ENCODE measurements around the gene SP3. TPM values are rescaled to one million over a fixed set of nuclear protein-coding genes. Genes with fewer than 3 reads are reported as not detected.

SP3 gene
- total and polyA plus RNA-seq, 9 of the 15 experiments (the other 6 are each of a cell fraction or from before 2014, with no cell fraction given), result 12.0 to 106 (median 74.9) TPM

DNA sequence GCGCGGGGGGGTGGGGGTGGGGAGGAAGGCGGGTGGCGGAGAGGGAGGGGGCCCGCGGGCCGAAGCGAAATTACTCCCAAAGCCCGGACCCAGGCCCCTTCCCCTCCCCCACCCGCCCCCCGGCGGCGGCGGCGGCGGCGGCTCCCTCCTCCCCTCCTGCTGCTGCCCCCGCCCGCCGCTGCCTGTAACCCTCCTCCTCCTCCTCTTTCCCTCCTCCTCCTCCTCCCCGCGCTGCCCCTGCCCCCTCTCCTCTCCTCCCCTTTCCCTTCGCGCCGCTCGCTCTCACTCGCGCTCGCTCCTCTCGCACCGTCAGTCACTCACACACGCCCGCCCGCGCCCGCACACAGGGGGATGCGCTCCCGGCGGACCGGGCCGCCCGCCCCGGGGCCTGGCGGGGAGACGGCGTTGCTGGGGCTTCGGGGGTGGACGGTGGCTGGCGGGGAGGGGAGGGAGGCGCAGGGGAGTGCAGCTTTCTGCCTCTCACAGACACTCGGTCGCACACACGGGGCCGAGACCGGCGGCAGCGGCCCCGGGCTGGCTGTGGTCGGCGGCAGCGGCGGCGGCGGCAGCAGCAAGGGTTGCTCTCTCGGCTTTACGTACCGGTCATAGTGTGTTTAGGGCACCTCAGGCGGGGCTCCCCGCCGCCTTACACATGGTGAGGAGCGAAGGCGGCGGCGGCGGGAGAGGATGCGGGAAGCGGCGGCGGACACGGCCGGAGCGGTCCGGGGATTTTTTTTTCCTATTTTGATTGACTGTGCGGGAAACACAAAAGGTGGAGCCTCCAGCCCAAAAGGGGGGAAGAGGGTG, 405 bp downstream of the SP3 start (continued):
- TF ChIP-seq CREM (IDR thresholded peaks at IDR 0.05; ENCODE audit: low read depth) (peak; percentile 68), TFAM (CRISPR knock-in tag; conservative IDR thresholded peaks at IDR 0.05) (no peak), TRIM24 (IDR thresholded peaks at IDR 0.05) (peak in 1 of 2 experiments; percentile 22; a peak in 1 of 4 replicates), ZNF695 (CRISPR knock-in tag; IDR thresholded peaks at IDR 0.05) (no peak), ZBED1 (IDR thresholded peaks at IDR 0.05) (0 out of 2 replicates have a peak, but pooled peaks have one; percentile 21)
- TF ChIP-seq, protein P1, sequence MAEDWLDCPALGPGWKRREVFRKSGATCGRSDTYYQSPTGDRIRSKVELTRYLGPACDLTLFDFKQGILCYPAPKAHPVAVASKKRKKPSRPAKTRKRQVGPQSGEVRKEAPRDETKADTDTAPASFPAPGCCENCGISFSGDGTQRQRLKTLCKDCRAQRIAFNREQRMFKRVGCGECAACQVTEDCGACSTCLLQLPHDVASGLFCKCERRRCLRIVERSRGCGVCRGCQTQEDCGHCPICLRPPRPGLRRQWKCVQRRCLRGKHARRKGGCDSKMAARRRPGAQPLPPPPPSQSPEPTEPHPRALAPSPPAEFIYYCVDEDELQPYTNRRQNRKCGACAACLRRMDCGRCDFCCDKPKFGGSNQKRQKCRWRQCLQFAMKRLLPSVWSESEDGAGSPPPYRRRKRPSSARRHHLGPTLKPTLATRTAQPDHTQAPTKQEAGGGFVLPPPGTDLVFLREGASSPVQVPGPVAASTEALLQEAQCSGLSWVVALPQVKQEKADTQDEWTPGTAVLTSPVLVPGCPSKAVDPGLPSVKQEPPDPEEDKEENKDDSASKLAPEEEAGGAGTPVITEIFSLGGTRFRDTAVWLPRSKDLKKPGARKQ (CRISPR knock-in tag; IDR thresholded peaks at IDR 0.05), result no peak

DNA sequence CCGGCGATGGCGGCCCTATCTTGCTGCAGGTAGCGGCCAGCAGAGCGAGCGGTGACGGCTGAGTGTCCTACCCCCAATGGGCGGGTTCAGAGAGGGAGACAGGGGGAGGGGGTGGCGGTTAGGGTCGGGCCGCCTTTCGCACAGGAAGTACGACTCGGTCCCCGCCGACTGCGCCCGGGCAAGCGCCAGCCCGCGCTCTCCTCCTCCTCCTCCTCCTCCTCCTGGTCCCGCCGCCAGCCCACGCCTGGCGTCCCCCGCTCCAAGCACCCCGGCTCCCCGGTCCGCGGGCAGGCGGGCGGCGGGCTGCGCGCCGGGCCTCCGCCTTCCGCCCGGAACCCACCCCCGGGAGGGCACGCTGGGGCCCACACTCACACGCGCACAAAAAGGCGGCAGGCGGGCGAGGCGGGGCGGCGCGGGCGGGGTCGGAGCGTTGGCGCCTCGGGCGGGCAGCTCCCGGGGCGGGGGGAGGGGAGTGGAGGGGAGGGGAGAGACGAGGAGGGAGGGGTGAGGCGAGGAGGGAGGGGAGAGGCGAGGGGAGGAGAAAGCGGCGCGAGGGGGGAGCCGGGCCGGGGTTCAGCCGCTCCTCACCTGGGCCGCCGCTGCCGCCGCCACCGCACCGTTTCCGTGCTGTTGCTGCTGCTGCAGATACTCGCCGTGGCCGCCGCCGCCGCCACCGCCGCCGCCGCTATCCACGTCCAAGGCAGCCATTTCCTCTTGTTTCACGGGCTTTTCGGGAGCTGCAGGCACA, 1.2 kb downstream of the SP3 start:
- BruUV-seq (replicated peaks), result no TSS peak
- intact Hi-C loops (cut with micrococcal nuclease) (loop anchor here (1.0 to 10.0 kb wide), 4 partner anchors 73 to 371 kb away; partner anchors contain the start of genes OLA1 and SP9), in situ Hi-C loops (cut with MboI) (no loop called here)
- H3K9me3 ChIP-seq (replicated peaks; ENCODE audit: control insufficient read depth, insufficient read depth, low read depth, low read length), result peaks cover 5% of the 10 kb centered on the region; the same call in 1 of the 2 replicates
- H3K27me3 ChIP-seq (ENCODE audit: control insufficient read depth in 2 of 2, insufficient read depth in 2 of 2, low read length in 2 of 2), result no peaks in the 10 kb centered on the region
- H3K4me3 ChIP-seq, result peak overlapping the region; percentile 97
- H3K9me1 ChIP-seq (ENCODE audit: control insufficient read depth, insufficient read depth, low read length), result no peaks in the 10 kb centered on the region
- H3K4me2 ChIP-seq (ENCODE audit: insufficient read depth, low read length), result peak overlapping the region; percentile 76; the same call in 1 of the 2 replicates
- peak; percentile 87 to 96 (median 91) for DNase-seq (ENCODE audit: extremely low read depth in 1 of 4, low spot score in 3 of 4)
- ChIA-PET CTCF (ENCODE audit: low intra/inter-chr PET ratio) (no interaction called here), POLR2A (interaction anchor here (0.6 to 0.9 kb wide), 6 partner anchors 7 to 661 kb away, joined by 3 to 4 read pairs (median 3); no protein-coding TSS in a partner anchor)
- H2AFZ ChIP-seq (ENCODE audit: low read depth, low read length), result peak overlapping the region; percentile 74
- peak; percentile 37 for FAIRE-seq
- peak overlapping the region; percentile 96 for H3K27ac ChIP-seq (ENCODE audit: extremely low read depth, low read depth, low read length)
- H3K36me3 ChIP-seq (ENCODE audit: control insufficient read depth, insufficient read depth, low read length), result peaks cover 21% of the 10 kb centered on the region
- H3K9ac ChIP-seq (ENCODE audit: insufficient read depth in 1 of 2, low read depth in 2 of 2, low read length in 2 of 2), result peak overlapping the region; percentile 79 to 96; a peak in 3 of 4 replicates
- peak; percentile 68 for ATAC-seq
- peaks cover 64% of the 10 kb centered on the region for H3K79me2 ChIP-seq (ENCODE audit: control insufficient read depth, insufficient read depth, low read length)
- H3K4me1 ChIP-seq (replicated peaks in 1 of 2; ENCODE audit: control insufficient read depth in 2 of 2, insufficient read depth in 2 of 2, low read length in 2 of 2), result peaks cover 10 to 18% of the 10 kb centered on the region in 2 experiments; a peak in 4 of 5 replicates
- H4K20me1 ChIP-seq (replicated peaks; ENCODE audit: control insufficient read depth, insufficient read depth, low read length), result no peaks in the 10 kb centered on the region; the same call in 1 of the 2 replicates
- WGBS (ENCODE audit: insufficient coverage, low coverage, missing lambda C conversion rate), result under 1% methylated on average over 34 of the region's 87 CpGs
- TF ChIP-seq, protein P2, sequence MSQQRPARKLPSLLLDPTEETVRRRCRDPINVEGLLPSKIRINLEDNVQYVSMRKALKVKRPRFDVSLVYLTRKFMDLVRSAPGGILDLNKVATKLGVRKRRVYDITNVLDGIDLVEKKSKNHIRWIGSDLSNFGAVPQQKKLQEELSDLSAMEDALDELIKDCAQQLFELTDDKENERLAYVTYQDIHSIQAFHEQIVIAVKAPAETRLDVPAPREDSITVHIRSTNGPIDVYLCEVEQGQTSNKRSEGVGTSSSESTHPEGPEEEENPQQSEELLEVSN (IDR thresholded peaks at IDR 0.05; ENCODE audit: borderline replicate concordance in 1 of 2, extremely low read depth in 1 of 2, insufficient read depth in 1 of 2, insufficient read length in 1 of 2, low read depth in 1 of 2, low read length in 1 of 2, poor library complexity in 1 of 2, severe bottlenecking in 1 of 2), result peak; percentile 97 to 99
- TF ChIP-seq CBX1 (IDR thresholded peaks at IDR 0.05; ENCODE audit: low read depth) (peak; percentile 70; the same call in 1 of the 2 replicates), ILK (tag; IDR thresholded peaks at IDR 0.05; ENCODE audit: borderline replicate concordance, low read depth) (no peak), ZKSCAN3 (CRISPR knock-in tag; IDR thresholded peaks at IDR 0.05) (no peak), CBFA2T2 (conservative IDR thresholded peaks at IDR 0.05) (no peak), CTBP1 (IDR thresholded peaks at IDR 0.05; ENCODE audit: borderline replicate concordance) (peak; percentile 95), HNRNPL (IDR thresholded peaks at IDR 0.05; ENCODE audit: low read depth, low read length) (peak; percentile 93), CXXC5 (CRISPR knock-in tag; IDR thresholded peaks at IDR 0.05) (peak; percentile 95)
- TF ChIP-seq, protein P3, sequence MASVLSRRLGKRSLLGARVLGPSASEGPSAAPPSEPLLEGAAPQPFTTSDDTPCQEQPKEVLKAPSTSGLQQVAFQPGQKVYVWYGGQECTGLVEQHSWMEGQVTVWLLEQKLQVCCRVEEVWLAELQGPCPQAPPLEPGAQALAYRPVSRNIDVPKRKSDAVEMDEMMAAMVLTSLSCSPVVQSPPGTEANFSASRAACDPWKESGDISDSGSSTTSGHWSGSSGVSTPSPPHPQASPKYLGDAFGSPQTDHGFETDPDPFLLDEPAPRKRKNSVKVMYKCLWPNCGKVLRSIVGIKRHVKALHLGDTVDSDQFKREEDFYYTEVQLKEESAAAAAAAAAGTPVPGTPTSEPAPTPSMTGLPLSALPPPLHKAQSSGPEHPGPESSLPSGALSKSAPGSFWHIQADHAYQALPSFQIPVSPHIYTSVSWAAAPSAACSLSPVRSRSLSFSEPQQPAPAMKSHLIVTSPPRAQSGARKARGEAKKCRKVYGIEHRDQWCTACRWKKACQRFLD (CRISPR knock-in tag; IDR thresholded peaks at IDR 0.05), result peak; percentile 80; the same call in 1 of the 2 replicates

Data from K562 (cell line).